Osteocyte (in vitro differentiated cells): Measurements from ENCODE around the gene TOM1L2. TPM values are rescaled to one million over a fixed set of nuclear protein-coding genes. Genes with fewer than 3 reads are reported as not detected.

Experiments
- DNase-seq: peaks from one replicate; pipeline ENCODE4 v3.0.0; 2021; ENCODE audit warnings: mixed read lengths; ENCODE audit not compliant: unreplicated experiment; ENCODE audit errors: extremely low spot score
- H3K27ac Mint-ChIP-seq: one replicate; pipeline ENCODE4 v1.8.0; 2021; ENCODE audit warnings: mild to moderate bottlenecking, mixed read lengths; ENCODE audit not compliant: unreplicated experiment
- H3K27me3 Mint-ChIP-seq: one replicate; pipeline ENCODE4 v1.8.0; 2021; ENCODE audit warnings: mixed read lengths; ENCODE audit not compliant: unreplicated experiment
- H3K36me3 Mint-ChIP-seq: one replicate; pipeline ENCODE4 v1.8.0; 2021; ENCODE audit warnings: mixed read lengths; ENCODE audit not compliant: unreplicated experiment
- H3K4me1 Mint-ChIP-seq: one replicate; pipeline ENCODE4 v1.8.0; 2021; ENCODE audit warnings: mixed read lengths; ENCODE audit not compliant: unreplicated experiment
- H3K4me3 Mint-ChIP-seq: one replicate; pipeline ENCODE4 v1.8.0; 2021; ENCODE audit warnings: mild to moderate bottlenecking, moderate library complexity, mixed read lengths; ENCODE audit not compliant: unreplicated experiment
- H3K9me3 Mint-ChIP-seq: one replicate; pipeline ENCODE4 v1.8.0; 2021; ENCODE audit warnings: mixed read lengths; ENCODE audit not compliant: unreplicated experiment
- total RNA-seq: library from RNA; stranded (reverse); gene quantifications from 2 replicates; pipeline ENCODE4 v1.2.1, GENCODE V29; 2021
- TF ChIP-seq, protein P1 (sequence below): fragments of 200-600 bp; sonication (generic); IDR thresholded peaks from 2 replicates; pipeline ENCODE4 v1.5.0; 2021; ENCODE audit warnings: antibody characterized with exemption, mild to moderate bottlenecking, moderate library complexity

The TOM1L2 gene
- total RNA-seq, 1 donor from 2014 or later: 69.7 TPM

DNA sequence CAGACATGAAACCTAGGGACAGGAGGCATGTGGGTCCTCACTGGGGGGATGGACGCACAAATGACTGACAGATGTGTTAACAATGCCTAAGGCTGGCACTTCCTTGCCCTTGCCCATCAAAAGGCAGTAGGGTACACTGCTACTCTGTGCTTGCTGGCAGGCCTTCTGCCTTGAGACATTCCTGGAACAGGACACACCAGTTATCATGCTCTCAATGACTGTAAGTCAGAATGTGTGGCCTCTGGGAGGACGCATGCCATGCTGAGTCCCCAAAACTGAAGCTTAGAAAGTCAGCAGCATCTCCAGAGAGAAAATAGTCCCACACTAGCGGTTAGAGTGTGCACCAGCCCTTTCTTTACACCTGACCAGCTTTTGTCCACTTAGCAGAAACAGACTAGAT, 119.3 kb downstream of the TOM1L2 start:
- no peak for DNase-seq
- no peak overlapping the region for H3K4me3 Mint-ChIP-seq
- peaks cover 3% of the 10 kb centered on the region for H3K36me3 Mint-ChIP-seq
- no peaks in the 10 kb centered on the region for H3K9me3 Mint-ChIP-seq
- peak overlapping the region; percentile 71 for H3K27ac Mint-ChIP-seq
- TF ChIP-seq, protein P1, sequence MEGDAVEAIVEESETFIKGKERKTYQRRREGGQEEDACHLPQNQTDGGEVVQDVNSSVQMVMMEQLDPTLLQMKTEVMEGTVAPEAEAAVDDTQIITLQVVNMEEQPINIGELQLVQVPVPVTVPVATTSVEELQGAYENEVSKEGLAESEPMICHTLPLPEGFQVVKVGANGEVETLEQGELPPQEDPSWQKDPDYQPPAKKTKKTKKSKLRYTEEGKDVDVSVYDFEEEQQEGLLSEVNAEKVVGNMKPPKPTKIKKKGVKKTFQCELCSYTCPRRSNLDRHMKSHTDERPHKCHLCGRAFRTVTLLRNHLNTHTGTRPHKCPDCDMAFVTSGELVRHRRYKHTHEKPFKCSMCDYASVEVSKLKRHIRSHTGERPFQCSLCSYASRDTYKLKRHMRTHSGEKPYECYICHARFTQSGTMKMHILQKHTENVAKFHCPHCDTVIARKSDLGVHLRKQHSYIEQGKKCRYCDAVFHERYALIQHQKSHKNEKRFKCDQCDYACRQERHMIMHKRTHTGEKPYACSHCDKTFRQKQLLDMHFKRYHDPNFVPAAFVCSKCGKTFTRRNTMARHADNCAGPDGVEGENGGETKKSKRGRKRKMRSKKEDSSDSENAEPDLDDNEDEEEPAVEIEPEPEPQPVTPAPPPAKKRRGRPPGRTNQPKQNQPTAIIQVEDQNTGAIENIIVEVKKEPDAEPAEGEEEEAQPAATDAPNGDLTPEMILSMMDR: no peak
- no peaks in the 10 kb centered on the region for H3K27me3 Mint-ChIP-seq
- peaks cover 87% of the 10 kb centered on the region for H3K4me1 Mint-ChIP-seq

DNA sequence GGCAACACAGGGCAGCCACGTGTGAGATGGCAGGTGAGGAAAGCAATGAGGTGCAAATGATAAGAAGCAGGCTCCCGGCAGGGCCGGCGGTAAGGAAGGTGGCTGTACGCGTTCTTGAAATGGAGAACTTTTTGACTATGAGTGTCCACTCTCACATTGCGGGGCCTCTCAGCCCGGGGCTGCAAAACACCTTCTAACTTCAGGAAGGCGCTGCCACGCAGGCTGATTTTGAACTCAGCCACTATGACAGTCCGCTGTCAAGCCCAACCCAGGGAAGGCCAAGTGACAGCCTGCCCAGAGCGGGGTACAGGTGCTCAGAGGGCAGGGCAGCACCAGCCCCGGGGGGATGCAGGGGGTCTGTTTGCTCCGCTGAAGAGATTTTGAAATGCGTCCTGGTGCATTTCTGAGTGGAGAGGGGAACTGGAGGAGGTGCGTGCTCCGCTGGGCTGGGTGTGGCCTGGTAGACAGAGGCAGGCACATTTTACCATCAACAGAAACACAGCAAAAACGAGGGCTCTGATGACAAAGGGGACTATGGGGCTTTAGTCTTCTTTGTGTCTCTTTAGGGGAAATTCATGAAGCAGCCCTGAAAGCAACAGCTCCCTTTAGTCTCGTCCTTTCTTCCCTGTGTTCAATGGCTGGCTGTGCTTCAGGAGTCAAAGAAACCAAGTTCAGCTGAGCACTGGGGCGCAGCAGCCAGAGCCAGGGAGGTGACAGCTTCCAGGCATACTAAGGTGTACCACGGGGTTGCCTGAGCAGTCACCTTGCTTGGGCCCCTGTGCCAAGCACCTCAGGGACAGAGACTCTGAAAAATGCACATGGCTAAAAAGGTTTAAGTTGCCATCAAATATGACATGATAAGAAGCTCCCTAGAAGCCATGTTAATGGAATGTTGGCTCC, 120.8 kb downstream of the TOM1L2 start:
- peaks cover 81% of the 10 kb centered on the region for H3K4me1 Mint-ChIP-seq
- no peak overlapping the region for H3K4me3 Mint-ChIP-seq
- no peaks in the 10 kb centered on the region for H3K9me3 Mint-ChIP-seq
- DNase-seq: no peak
- TF ChIP-seq, protein P1: no peak
- H3K36me3 Mint-ChIP-seq: peaks cover 9% of the 10 kb centered on the region
- H3K27ac Mint-ChIP-seq: peak overlapping the region; percentile 88
- no peaks in the 10 kb centered on the region for H3K27me3 Mint-ChIP-seq

DNA sequence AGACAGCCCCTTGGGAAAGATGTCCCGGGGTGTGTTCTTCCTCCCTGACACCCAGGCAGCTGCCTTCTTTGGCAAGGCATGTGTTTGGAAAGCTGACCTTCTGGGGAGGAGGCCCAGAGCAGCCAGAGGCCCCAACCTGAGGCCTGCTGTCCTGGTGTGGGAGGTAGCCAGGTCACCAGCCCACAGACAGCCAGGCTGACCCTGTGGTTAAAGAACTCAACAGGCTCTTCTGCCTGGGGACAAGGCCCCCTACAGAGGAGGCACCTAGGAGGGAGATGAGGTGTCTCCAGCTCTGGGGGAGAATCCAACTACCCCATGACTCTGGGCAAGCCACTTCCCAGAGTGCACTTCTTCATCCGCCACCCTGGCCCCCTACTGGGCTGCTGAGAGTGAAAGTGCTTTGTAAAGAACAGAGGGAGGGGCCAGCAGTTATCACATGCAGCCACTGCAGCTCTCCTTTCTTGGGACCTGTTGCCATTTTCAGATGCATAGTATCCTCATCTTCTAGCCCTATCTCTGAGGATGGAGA, 122.3 kb downstream of the TOM1L2 start:
- peak overlapping the region; percentile 88 for H3K27ac Mint-ChIP-seq
- no peaks in the 10 kb centered on the region for H3K27me3 Mint-ChIP-seq

DNA sequence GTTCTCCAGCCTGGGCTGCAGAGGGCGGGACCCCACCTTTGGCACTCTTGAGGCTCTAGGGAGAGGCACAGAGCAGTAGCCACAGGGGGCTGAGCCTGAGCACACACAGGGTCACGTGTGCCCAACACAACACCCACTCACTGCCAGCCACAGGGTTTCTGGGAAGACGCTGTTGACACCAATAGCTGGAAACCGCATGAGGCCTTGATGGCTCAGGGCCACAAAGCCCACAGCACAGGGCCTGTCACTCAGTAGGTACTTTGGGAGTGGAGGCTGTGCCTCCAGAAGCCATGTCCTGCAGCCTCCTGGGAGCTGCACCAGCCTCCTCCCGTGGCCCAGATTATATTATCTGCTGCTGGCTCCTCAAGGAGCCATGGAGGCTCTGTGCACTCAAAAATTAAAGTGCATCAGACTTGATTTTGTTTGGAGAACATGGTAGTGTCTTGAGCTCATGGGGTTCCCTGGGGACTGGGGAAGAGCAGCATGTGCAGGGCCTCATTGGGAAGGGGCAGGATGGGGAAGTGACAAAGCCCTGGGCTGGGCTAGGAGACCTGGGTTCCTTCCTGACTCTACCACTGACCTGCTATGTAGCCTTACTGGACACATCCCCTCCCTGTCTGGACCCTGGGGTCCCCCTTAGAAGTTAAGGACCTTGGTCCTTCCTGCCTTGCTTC, 122.9 kb downstream of the TOM1L2 start:
- DNase-seq: no peak
- Mint-ChIP-seq H3K4me3 (no peak overlapping the region), H3K36me3 (peaks cover 11% of the 10 kb centered on the region), H3K4me1 (peaks cover 61% of the 10 kb centered on the region), H3K9me3 (no peaks in the 10 kb centered on the region), H3K27ac (peak overlapping the region; percentile 88), H3K27me3 (no peaks in the 10 kb centered on the region)
- TF ChIP-seq, protein P1: no peak

More for the DNA sequence above, 122.3 kb downstream of the TOM1L2 start:
- Mint-ChIP-seq H3K4me1 (peaks cover 66% of the 10 kb centered on the region), H3K9me3 (no peaks in the 10 kb centered on the region), H3K4me3 (peak overlapping the region; percentile 45), H3K36me3 (peaks cover 11% of the 10 kb centered on the region)
- DNase-seq: no peak
- TF ChIP-seq, protein P1: peak; percentile 32
